Stomach (tissue), 9 donors: ENCODE data around the gene TMEM185A. TPM values are rescaled to one million over a fixed set of nuclear protein-coding genes. Genes with fewer than 3 reads are reported as not detected.

Source experiments
- DNase-seq, 2 donors: peaks; one replicate each; pipeline versions ENCODE4 v3.0.0 to v3.0.0-alpha.2; 2013 to 2019
- H3K27ac ChIP-seq, 5 donors: fragments of 200-600 bp in 4 of 5; sonication (generic) in 4 of 5; one replicate each; pipeline ENCODE4 v1.5.1; 2013 to 2019; ENCODE audit warnings: mild to moderate bottlenecking in 1 of 5, moderate library complexity in 1 of 5
- H3K27me3 ChIP-seq, 3 donors: fragments of 200-600 bp; sonication (generic); one replicate each; pipeline ENCODE4 v1.5.1; 2017 to 2019; ENCODE audit warnings: mixed run types in 1 of 3
- H3K36me3 ChIP-seq, 4 donors: fragments of 200-600 bp; sonication (generic); 1 replicate in 3 of 4; 2 replicates in 1 of 4; pipeline ENCODE4 v1.5.1; 2016 to 2019
- H3K4me1 ChIP-seq, 4 donors: fragments of 200-600 bp; sonication (generic); one replicate each; pipeline ENCODE4 v1.5.1; 2016 to 2019
- H3K4me3 ChIP-seq, 4 donors: fragments of 200-600 bp; sonication (generic) in 3 of 4; one replicate each; pipeline ENCODE4 v1.5.1; 2016 to 2019; ENCODE audit warnings: mild to moderate bottlenecking in 1 of 4
- H3K9me3 ChIP-seq, 4 donors: fragments of 200-600 bp; sonication (generic); one replicate each; pipeline ENCODE4 v1.5.1; 2016 to 2019
- EP300 ChIP-seq: sonication (generic); formaldehyde crosslinking; IDR thresholded peaks from one replicate; pipeline ENCODE4 v1.6.1; 2017; ENCODE audit warnings: antibody characterized with exemption
- POLR2A ChIP-seq, 4 donors: fragments of 450-650 bp; IDR thresholded peaks; one replicate each; pipeline ENCODE4 v1.6.1; 2016; ENCODE audit warnings: antibody characterized with exemption in 4 of 4, control low read depth in 2 of 4, mild to moderate bottlenecking in 1 of 4, moderate library complexity in 1 of 4
- POLR2AphosphoS5 ChIP-seq, 3 donors: sonication (generic); formaldehyde crosslinking; IDR thresholded peaks; one replicate each; pipeline ENCODE4 v1.6.1; 2016; ENCODE audit warnings: antibody characterized with exemption in 3 of 3
- WGBS, 5 donors: extraction: QIAGEN DNeasy Blood & Tissue Kit in 3 of 5; methylation state at CpG; one replicate each; pipeline versions ENCODE4 v1.1.5 to v1.1.7; 2013 to 2018; 5-methylcytosine and 5-hydroxymethylcytosine counted together
- intact Hi-C: fragments of 100-400 bp; cut with DNase I; formaldehyde crosslinking; loops from one replicate; pipeline ENCODE4 v1.15.1; 2023; ENCODE audit warnings: low total_unique reads
- polyA plus RNA-seq, 3 donors: library from polyadenylated mRNA; stranded (reverse); fragments of 200-250 nt; gene quantifications; one replicate each; pipeline ENCODE4 v1.2.3, GENCODE V29; 2013
- total RNA-seq, 5 donors: library from RNA; depleted of rRNA; stranded (reverse); fragments of >200 nt; gene quantifications; one replicate each; pipeline versions ENCODE4 v1.1.0 to v1.2.3, GENCODE V29; 2014 to 2016
- TF ChIP-seq, protein P1 (sequence below), 7 experiments: fragments of 450-650 bp in 4 of 7; fragments of 200-600 bp in 3 of 7; sonication (generic) in 3 of 7; IDR thresholded peaks; one replicate each; pipeline ENCODE4 v1.5.1; 2016 to 2019; ENCODE audit warnings: antibody characterized with exemption in 7 of 7, control low read depth in 2 of 7, mild to moderate bottlenecking in 1 of 7
- donor health status: healthy with polysubstance abuse.
- donor health status: Bipolar disorder and iron deficiency.
- donor health status: healthy.

TMEM185A gene
- total and polyA plus RNA-seq, 8 donors: 3.5 to 22.0 (median 14.8) TPM

DNA sequence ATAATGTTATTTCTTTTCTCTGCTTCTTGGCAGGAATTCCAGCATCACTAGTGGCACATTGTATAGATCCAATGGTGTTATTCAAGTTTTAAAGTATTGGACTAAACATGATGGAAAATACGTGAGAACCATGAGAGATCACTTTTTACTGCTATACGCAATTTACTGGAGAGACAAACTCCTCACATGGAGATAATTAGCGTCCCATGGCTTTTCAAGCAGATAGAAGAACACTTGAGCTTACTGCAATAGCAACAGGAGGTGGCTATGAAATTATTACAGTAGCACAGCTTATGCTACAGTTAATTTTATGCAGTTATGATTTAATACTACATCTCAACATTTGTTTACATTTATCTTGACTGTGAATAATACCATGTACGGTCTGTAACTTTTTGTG, 11.9 kb upstream of the TMEM185A start:
- Histone ChIP-seq H3K4me1 (no peaks in the 10 kb centered on the region), H3K4me3 (no peak overlapping the region), H3K27me3 (peaks cover 0 to 6% (median 0%) of the 10 kb centered on the region in 3 donors), H3K36me3 (no peaks in the 10 kb centered on the region), H3K27ac (no peak overlapping the region), H3K9me3 (no peaks in the 10 kb centered on the region)
- DNase-seq: no peak
- intact Hi-C loops: no loop called here
- 59 to 82% (median 66%) methylated on average over 4 of the region's 4 CpGs for WGBS, 5 donors
- TF ChIP-seq POLR2AphosphoS5 (IDR thresholded peaks at IDR 0.05): no peak
- TF ChIP-seq, protein P1, sequence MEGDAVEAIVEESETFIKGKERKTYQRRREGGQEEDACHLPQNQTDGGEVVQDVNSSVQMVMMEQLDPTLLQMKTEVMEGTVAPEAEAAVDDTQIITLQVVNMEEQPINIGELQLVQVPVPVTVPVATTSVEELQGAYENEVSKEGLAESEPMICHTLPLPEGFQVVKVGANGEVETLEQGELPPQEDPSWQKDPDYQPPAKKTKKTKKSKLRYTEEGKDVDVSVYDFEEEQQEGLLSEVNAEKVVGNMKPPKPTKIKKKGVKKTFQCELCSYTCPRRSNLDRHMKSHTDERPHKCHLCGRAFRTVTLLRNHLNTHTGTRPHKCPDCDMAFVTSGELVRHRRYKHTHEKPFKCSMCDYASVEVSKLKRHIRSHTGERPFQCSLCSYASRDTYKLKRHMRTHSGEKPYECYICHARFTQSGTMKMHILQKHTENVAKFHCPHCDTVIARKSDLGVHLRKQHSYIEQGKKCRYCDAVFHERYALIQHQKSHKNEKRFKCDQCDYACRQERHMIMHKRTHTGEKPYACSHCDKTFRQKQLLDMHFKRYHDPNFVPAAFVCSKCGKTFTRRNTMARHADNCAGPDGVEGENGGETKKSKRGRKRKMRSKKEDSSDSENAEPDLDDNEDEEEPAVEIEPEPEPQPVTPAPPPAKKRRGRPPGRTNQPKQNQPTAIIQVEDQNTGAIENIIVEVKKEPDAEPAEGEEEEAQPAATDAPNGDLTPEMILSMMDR (IDR thresholded peaks at IDR 0.05): no peak
- no peak for TF ChIP-seq POLR2A (IDR thresholded peaks at IDR 0.05)
- TF ChIP-seq EP300: no peak

DNA sequence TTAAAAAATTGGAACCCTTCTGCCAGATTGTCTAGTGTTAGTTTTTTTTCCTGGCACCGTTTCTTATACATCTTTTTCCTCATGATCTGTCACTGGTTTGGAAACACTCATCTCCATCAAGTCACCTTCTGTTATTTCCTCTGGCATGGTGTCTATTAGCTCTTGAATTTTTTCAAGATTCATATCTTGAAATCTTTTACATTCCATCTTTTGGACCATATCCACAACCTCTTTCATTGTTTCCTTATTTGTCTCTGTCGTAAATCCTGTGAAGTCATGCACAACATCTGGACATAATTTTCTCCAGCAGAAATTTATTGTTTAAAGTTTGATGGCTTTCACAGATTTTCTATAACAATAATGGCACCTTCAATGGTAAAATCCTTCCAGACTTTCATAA, 10.2 kb upstream of the TMEM185A start:
- intact Hi-C loops: no loop called here
- H3K36me3 ChIP-seq: no peaks in the 10 kb centered on the region
- WGBS, 5 donors: 65 to 76% (median 72%) methylated on average over 2 of the region's 2 CpGs
- no peak for TF ChIP-seq POLR2AphosphoS5 (IDR thresholded peaks at IDR 0.05)
- no peak for TF ChIP-seq POLR2A (IDR thresholded peaks at IDR 0.05)
- no peak for TF ChIP-seq EP300
- TF ChIP-seq, protein P1 (IDR thresholded peaks at IDR 0.05): no peak
- H3K4me1 ChIP-seq: no peaks in the 10 kb centered on the region
- no peak overlapping the region for H3K27ac ChIP-seq
- peaks cover 0 to 9% (median 4%) of the 10 kb centered on the region in 4 donors for H3K9me3 ChIP-seq
- H3K27me3 ChIP-seq: peaks cover 0 to 11% (median 0%) of the 10 kb centered on the region in 3 donors
- no peak overlapping the region for H3K4me3 ChIP-seq
- no peak for DNase-seq

DNA sequence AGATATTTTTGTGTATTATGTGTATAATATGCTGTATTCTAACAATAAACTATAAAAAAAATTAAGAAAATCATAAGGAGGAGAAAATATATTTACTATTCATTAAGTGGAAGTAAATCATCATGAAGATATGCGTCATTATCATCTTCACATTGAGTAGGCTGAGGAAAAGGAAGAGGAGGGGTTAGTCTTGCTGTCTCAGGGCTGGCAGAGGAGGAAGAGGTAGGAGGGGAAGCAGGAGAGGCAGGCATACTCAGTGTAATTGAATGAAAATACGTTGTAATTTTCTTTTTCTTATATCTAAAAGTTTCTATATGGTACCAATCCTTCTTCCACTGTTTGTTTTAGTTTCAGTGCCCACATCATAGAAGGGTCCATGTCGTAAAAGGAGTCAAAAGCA, 9.8 kb upstream of the TMEM185A start:
- DNase-seq: no peak
- TF ChIP-seq EP300 (no peak), POLR2A (IDR thresholded peaks at IDR 0.05) (no peak), POLR2AphosphoS5 (IDR thresholded peaks at IDR 0.05) (no peak)
- TF ChIP-seq, protein P1 (IDR thresholded peaks at IDR 0.05): no peak
- peaks cover 0 to 11% (median 5%) of the 10 kb centered on the region in 4 donors for H3K9me3 ChIP-seq
- H3K27ac ChIP-seq: no peak overlapping the region
- H3K27me3 ChIP-seq: peaks cover 0 to 11% (median 0%) of the 10 kb centered on the region in 3 donors
- no peaks in the 10 kb centered on the region for H3K4me1 ChIP-seq
- intact Hi-C loops: no loop called here
- no peaks in the 10 kb centered on the region for H3K36me3 ChIP-seq
- no peak overlapping the region for H3K4me3 ChIP-seq
- 48 to 68% (median 63%) methylated on average over 3 of the region's 3 CpGs for WGBS, 5 donors

DNA sequence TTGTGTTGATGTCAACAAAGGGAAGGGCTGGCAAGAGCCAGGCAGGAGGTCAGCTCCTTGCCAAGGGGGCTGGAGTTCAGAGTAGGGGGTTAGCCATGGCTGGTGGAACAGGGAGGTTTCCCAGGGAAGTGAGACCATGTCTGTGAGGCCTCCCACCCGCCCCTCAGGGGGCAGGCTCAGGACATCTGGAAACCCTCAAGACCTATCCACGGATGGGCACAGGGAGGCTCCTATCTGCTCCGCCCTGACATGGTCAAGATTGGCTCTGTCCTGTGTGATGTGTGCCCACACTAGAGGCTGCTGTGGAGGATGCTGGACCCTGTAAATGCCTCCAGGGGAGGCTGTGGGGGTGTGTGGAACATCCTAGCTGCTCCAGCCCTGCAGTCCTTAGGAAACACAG, 8.0 kb upstream of the TMEM185A start:
- 47 to 82% (median 67%) methylated on average over 1 to 3 of the region's 3 CpGs for WGBS, 5 donors
- no peaks in the 10 kb centered on the region for H3K36me3 ChIP-seq

More for the DNA sequence above, 8.0 kb upstream of the TMEM185A start:
- H3K4me1 ChIP-seq: no peaks in the 10 kb centered on the region
- H3K27ac ChIP-seq: no peak overlapping the region
- no peak for DNase-seq
- peaks cover 0 to 11% (median 5%) of the 10 kb centered on the region in 4 donors for H3K9me3 ChIP-seq
- H3K27me3 ChIP-seq: peaks cover 0 to 11% (median 0%) of the 10 kb centered on the region in 3 donors
- no peak overlapping the region for H3K4me3 ChIP-seq
- TF ChIP-seq POLR2AphosphoS5 (IDR thresholded peaks at IDR 0.05) (no peak), POLR2A (IDR thresholded peaks at IDR 0.05) (no peak), EP300 (no peak)
- TF ChIP-seq, protein P1 (IDR thresholded peaks at IDR 0.05): no peak
- intact Hi-C loops: no loop called here
